Right ventricle myocardium superior (tissue), 1 donor: ENCODE results near the gene FOXP3. TPM values are rescaled to one million over a fixed set of nuclear protein-coding genes. Genes with fewer than 3 reads are reported as not detected.

ENCODE experiments used
- ATAC-seq: fragments of 200-7000 bp; cut with Tn5 transposase; one replicate; pipeline ENCODE4 v1.9.1; 2020; ENCODE audit warnings: mild to moderate bottlenecking; ENCODE audit not compliant: poor library complexity
- DNase-seq: peaks from one replicate; pipeline ENCODE4 v3.0.0-alpha.2; 2020
- intact Hi-C: fragments of 100-400 bp; cut with DNase I; formaldehyde crosslinking; loops from one replicate; pipeline ENCODE4 v1.11.2; 2022
- total RNA-seq: library from RNA; stranded (reverse); fragmentation: NEBNext Ultra II Directional; extraction: Animal tissue kit (Norgen Biotek cat#: 25700); gene quantifications from one replicate; pipeline ENCODE4 v1.2.1, GENCODE V29; 2021
- donor health status: DM: no; HTN: yes; CAD: no; lungs with severe emphysema.

The FOXP3 gene
- total RNA-seq, 1 donor from 2014 or later = not detected

DNA sequence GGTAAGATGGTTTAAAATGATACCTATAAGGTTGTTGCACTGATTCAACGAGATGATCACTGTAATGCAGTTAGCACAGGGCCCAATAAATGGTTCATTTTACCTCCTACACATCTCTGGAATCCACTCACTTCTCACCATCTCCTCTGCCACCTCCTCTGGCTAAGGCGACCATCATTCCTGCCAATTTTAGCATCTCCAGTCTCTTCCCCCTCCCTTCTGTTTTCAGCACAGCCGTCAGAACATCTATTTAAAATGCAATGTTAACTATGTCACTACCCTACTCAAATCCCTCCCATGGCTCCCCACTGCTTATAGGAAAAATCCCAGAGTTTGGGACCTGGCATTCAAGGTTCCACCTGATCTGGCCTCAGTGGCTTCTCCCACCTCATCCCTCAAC is 61.0 kb downstream of the FOXP3 start:
- ATAC-seq (no peak), DNase-seq (no peak)
- intact Hi-C loops = no loop called here

GRCh38 chrX:49202022-49202421 is 62.5 kb downstream of the FOXP3 start:
- DNase-seq (no peak), ATAC-seq (no peak)
- intact Hi-C loops = no loop called here

Other genes starting within 250 kb of the FOXP3 start
- gene TFE3, start 221.4 kb downstream of the FOXP3 start, total RNA-seq = 19.3 TPM
- gene CCDC120, start 205.7 kb downstream of the FOXP3 start, total RNA-seq = 1.2 TPM
- 6.9 TPM for gene PRAF2, start 190.7 kb downstream of the FOXP3 start, total RNA-seq
- gene WDR45, start 184.8 kb downstream of the FOXP3 start, total RNA-seq = 79.0 TPM
- gene GPKOW, start 141.0 kb downstream of the FOXP3 start, total RNA-seq = 17.8 TPM
- gene MAGIX, start 102.0 kb downstream of the FOXP3 start, total RNA-seq = 5.3 TPM
- gene PLP2, start 92.8 kb downstream of the FOXP3 start, total RNA-seq = 50.1 TPM
- 12.7 TPM for gene PRICKLE3, start 78.3 kb downstream of the FOXP3 start, total RNA-seq
- gene SYP, start 64.5 kb downstream of the FOXP3 start, total RNA-seq = 1.6 TPM
- 0.11 TPM for gene CACNA1F, start 31.4 kb downstream of the FOXP3 start, total RNA-seq
- 10.8 TPM for gene CCDC22, start 29.2 kb downstream of the FOXP3 start, total RNA-seq
- gene PPP1R3F, start 5.1 kb upstream of the FOXP3 start, total RNA-seq = 21.9 TPM
- not detected for gene GAGE10, start 38.9 kb upstream of the FOXP3 start, total RNA-seq
- gene GAGE12J, start 57.3 kb upstream of the FOXP3 start, total RNA-seq = not detected
- gene GAGE13, start 66.9 kb upstream of the FOXP3 start, total RNA-seq = not detected